ENCODE results near the gene SLC24A3. TPM values are rescaled to one million over a fixed set of nuclear protein-coding genes. Genes with fewer than 3 reads are reported as not detected.

Gene SLC24A3
- polyA plus RNA-seq, 1 donor (not counting 4 experiments of a cell fraction or from before 2014, with no cell fraction given), result 0.17 TPM

GRCh38 chr20:19493794-19494495, 281.5 kb downstream of the SLC24A3 start:
- dilution Hi-C loops (cut with MboI; ENCODE audit: extremely low pct_ligation_motif_present, low sequenced_read_pairs), result no loop called here
- H3K36me3 ChIP-seq (ENCODE audit: control insufficient read depth in 2 of 2, extremely low read depth in 1 of 2, insufficient read depth in 2 of 2, low read length in 2 of 2), result no peaks in the 10 kb centered on the region
- DNase-seq (ENCODE audit: low read depth, low spot score) (no peak), FAIRE-seq (no peak)
- H3K79me2 ChIP-seq (ENCODE audit: control insufficient read depth, insufficient read depth, low read length), result no peaks in the 10 kb centered on the region
- H3K4me3 ChIP-seq (ENCODE audit: control insufficient read depth in 2 of 3, extremely low read depth in 1 of 3, insufficient read depth in 2 of 3, low read depth in 1 of 3, low read length in 3 of 3), result no peak overlapping the region
- TF ChIP-seq EZH2 (IDR thresholded peaks at IDR 0.05; ENCODE audit: low read length), result no peak
- TF ChIP-seq CTCF (optimal IDR thresholded peaks at IDR 0.05 in 1 of 3, IDR thresholded peaks at IDR 0.05 in 1 of 3, conservative IDR thresholded peaks at IDR 0.05 in 1 of 3; ENCODE audit: extremely low read depth in 1 of 3, insufficient read depth in 2 of 3, low read length in 3 of 3), result no peak
- H3K9me3 ChIP-seq (ENCODE audit: control insufficient read depth, low read depth, low read length), result no peaks in the 10 kb centered on the region
- H3K9me1 ChIP-seq (ENCODE audit: control insufficient read depth, extremely low read depth, insufficient read depth, low read length), result no peaks in the 10 kb centered on the region
- H3K9ac ChIP-seq (ENCODE audit: control insufficient read depth, extremely low read depth, insufficient read depth, low read length), result no peak overlapping the region
- H3K27me3 ChIP-seq (ENCODE audit: control insufficient read depth, extremely low read depth, insufficient read depth, low read length), result no peaks in the 10 kb centered on the region
- no peak overlapping the region for H3K4me2 ChIP-seq (ENCODE audit: control insufficient read depth, extremely low read depth, insufficient read depth, low read depth, low read length)
- H4K20me1 ChIP-seq (ENCODE audit: control insufficient read depth, extremely low read depth, insufficient read depth, low read length), result no peaks in the 10 kb centered on the region
- H3K4me1 ChIP-seq (ENCODE audit: control insufficient read depth, extremely low read depth, insufficient read depth, low read length), result no peaks in the 10 kb centered on the region
- H3K27ac ChIP-seq (ENCODE audit: control insufficient read depth, insufficient read depth, low read length), result no peak overlapping the region
- H2AFZ ChIP-seq (ENCODE audit: control insufficient read depth, low read length), result no peak overlapping the region

GRCh38 chr20:19495905-19496703, 283.7 kb downstream of the SLC24A3 start:
- Histone ChIP-seq H3K4me3 (ENCODE audit: control insufficient read depth in 2 of 3, extremely low read depth in 1 of 3, insufficient read depth in 2 of 3, low read depth in 1 of 3, low read length in 3 of 3) (no peak overlapping the region), H4K20me1 (ENCODE audit: control insufficient read depth, extremely low read depth, insufficient read depth, low read length) (no peaks in the 10 kb centered on the region), H3K9me1 (ENCODE audit: control insufficient read depth, extremely low read depth, insufficient read depth, low read length) (no peaks in the 10 kb centered on the region), H3K27me3 (ENCODE audit: control insufficient read depth, extremely low read depth, insufficient read depth, low read length) (no peaks in the 10 kb centered on the region), H3K4me2 (ENCODE audit: control insufficient read depth, extremely low read depth, insufficient read depth, low read depth, low read length) (no peak overlapping the region), H2AFZ (ENCODE audit: control insufficient read depth, low read length) (no peak overlapping the region), H3K36me3 (ENCODE audit: control insufficient read depth in 2 of 2, extremely low read depth in 1 of 2, insufficient read depth in 2 of 2, low read length in 2 of 2) (no peaks in the 10 kb centered on the region), H3K27ac (ENCODE audit: control insufficient read depth, insufficient read depth, low read length) (no peak overlapping the region), H3K9ac (ENCODE audit: control insufficient read depth, extremely low read depth, insufficient read depth, low read length) (no peak overlapping the region), H3K79me2 (ENCODE audit: control insufficient read depth, insufficient read depth, low read length) (no peaks in the 10 kb centered on the region), H3K4me1 (ENCODE audit: control insufficient read depth, extremely low read depth, insufficient read depth, low read length) (no peaks in the 10 kb centered on the region), H3K9me3 (ENCODE audit: control insufficient read depth, low read depth, low read length) (no peaks in the 10 kb centered on the region)
- no peak for DNase-seq (ENCODE audit: low read depth, low spot score)
- no peak for FAIRE-seq
- TF ChIP-seq CTCF (optimal IDR thresholded peaks at IDR 0.05 in 1 of 3, IDR thresholded peaks at IDR 0.05 in 1 of 3, conservative IDR thresholded peaks at IDR 0.05 in 1 of 3; ENCODE audit: extremely low read depth in 1 of 3, insufficient read depth in 2 of 3, low read length in 3 of 3) (no peak), EZH2 (IDR thresholded peaks at IDR 0.05; ENCODE audit: low read length) (no peak)
- dilution Hi-C loops (cut with MboI; ENCODE audit: extremely low pct_ligation_motif_present, low sequenced_read_pairs), result no loop called here
